Measurements from ENCODE around the gene SLC5A6. TPM values are rescaled to one million over a fixed set of nuclear protein-coding genes. Genes with fewer than 3 reads are reported as not detected.

SLC5A6 gene
- polyA plus RNA-seq, 3 donors, result 37.2 to 47.6 (median 42.0) TPM

DNA sequence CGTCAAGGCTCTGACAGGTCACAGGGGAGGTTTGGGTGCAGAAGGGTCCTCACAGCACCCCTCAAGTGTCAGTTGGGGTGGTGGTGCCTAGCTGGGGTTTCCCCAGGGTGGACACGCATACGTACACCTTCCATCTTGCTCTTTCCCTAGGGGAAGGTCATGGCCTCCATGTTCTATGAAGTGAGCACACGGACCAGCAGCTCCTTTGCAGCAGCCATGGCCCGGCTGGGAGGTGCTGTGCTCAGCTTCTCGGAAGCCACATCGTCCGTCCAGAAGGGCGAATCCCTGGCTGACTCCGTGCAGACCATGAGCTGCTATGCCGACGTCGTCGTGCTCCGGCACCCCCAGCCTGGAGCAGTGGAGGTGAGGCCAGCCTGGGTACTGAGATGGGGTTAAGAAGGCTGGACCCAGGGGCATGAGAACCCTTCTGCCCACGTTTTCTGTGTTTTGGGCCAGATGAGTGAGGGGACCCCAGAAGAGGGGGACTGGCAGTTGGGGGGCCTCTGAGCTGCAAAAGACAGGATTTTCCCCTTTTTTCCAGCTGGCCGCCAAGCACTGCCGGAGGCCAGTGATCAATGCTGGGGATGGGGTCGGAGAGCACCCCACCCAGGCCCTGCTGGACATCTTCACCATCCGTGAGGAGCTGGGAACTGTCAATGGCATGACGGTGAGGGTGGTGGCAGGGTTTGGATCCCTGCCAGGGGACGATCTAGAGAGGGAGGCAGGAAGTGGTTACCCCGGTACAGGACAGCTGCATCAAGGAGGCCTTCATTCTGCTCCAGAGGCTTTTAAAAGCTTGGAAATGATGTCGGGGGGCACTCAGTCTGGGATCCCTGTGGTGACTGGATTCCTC lies 29.9 kb upstream of the SLC5A6 start:
- DNase-seq (ENCODE audit: extremely low read depth in 1 of 11, low read depth in 9 of 11, low spot score in 4 of 11), result no peak

DNA sequence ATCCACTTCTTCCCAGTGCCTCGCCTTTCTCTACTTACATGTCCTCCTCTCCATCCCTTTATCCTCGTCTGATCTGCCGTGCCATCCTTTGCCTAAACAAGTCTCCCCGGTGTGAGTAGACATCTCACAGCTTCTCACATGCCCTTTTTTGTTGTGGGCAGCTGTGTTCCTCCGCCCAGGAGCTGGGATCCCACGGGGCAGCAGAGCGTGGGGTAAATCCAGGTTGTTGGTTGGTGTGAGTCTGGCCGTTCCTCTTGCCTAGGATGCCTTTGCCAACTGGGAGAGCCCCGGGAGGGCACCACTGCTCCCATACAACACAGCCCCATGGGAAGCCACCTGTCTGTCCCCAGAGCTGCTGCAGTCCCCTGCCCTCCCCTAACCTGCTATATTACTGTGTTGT lies 28.3 kb upstream of the SLC5A6 start:
- DNase-seq (ENCODE audit: extremely low read depth in 1 of 11, low read depth in 9 of 11, low spot score in 4 of 11), result no peak

- no peak for DNase-seq (ENCODE audit: extremely low read depth in 1 of 11, low read depth in 9 of 11, low spot score in 4 of 11)
Observed at GRCh38 chr2:27238976-27239375, 26.9 kb upstream of the SLC5A6 start.

- DNase-seq (ENCODE audit: extremely low read depth in 1 of 11, low read depth in 9 of 11, low spot score in 4 of 11), result no peak
Observed at GRCh38 chr2:27237341-27237945, 25.4 kb upstream of the SLC5A6 start.

DNA sequence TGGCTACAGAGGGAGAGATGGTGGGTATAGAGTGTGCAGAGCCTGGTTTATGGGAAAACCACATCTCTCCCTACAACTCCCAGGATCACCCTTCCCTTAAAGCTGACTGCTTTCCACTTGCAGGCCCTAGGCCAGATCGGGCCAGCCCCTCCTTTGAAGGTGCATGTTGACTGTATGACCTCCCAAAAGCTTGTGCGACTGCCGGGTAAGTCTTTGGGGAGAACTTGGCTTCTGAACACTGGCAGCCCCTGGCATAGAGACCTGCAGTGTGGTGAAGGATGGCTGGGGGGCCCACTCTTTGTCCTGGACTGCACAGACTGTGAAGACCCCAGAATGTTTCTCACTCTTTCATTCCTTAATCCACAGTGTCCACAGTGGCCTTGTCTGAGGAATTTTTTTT lies 24.6 kb upstream of the SLC5A6 start:
- no peak for DNase-seq (ENCODE audit: extremely low read depth in 1 of 11, low read depth in 9 of 11, low spot score in 4 of 11)

- DNase-seq (ENCODE audit: extremely low read depth in 1 of 11, low read depth in 9 of 11, low spot score in 4 of 11), result no peak
Observed at GRCh38 chr2:27236136-27236535, 24.1 kb upstream of the SLC5A6 start.

DNA sequence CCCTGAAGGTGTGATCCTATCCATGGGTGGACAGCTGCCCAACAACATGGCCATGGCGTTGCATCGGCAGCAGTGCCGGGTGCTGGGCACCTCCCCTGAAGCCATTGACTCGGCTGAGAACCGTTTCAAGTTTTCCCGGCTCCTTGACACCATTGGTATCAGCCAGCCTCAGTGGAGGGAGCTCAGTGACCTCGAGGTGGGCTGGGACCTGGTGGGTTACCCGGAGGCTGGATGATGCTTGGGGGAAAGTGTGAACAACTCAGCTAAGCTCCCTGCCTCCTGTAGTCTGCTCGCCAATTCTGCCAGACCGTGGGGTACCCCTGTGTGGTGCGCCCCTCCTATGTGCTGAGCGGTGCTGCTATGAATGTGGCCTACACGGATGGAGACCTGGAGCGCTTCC lies 21.3 kb upstream of the SLC5A6 start:
- no peak for DNase-seq (ENCODE audit: extremely low read depth in 1 of 11, low read depth in 9 of 11, low spot score in 4 of 11)

DNA sequence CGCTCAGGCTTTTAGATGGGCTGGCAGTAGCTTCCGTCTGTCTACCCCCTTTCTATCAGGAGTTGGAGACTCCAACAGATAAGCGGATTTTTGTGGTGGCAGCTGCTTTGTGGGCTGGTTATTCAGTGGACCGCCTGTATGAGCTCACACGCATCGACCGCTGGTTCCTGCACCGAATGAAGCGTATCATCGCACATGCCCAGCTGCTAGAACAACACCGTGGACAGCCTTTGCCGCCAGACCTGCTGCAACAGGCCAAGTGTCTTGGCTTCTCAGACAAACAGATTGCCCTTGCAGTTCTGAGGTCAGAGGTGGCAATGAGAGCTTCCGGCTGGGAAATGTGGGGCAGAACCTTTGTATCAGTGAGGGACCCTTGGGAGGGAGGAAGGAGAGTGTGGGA lies 19.9 kb upstream of the SLC5A6 start:
- no peak for DNase-seq (ENCODE audit: extremely low read depth in 1 of 11, low read depth in 9 of 11, low spot score in 4 of 11)

GRCh38 chr2:27227501-27227900 lies 15.4 kb upstream of the SLC5A6 start:
- no peak for DNase-seq (ENCODE audit: extremely low read depth in 1 of 11, low read depth in 9 of 11, low spot score in 4 of 11)

DNA sequence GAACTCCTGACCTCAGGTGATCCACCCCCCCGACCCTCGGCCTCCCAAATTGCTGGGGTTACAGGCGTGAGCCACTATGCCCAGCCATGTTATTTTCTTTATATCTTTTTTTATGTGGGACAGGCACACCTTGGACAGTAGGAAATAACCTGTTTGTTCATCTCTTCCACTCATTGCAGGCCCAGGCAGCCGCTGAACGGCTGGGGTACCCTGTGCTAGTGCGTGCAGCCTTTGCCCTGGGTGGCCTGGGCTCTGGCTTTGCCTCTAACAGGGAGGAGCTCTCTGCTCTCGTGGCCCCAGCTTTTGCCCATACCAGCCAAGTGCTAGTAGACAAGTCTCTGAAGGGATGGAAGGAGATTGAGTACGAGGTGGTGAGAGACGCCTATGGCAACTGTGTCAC lies 13.5 kb upstream of the SLC5A6 start:
- no peak for DNase-seq (ENCODE audit: extremely low read depth in 1 of 11, low read depth in 9 of 11, low spot score in 4 of 11)

DNA sequence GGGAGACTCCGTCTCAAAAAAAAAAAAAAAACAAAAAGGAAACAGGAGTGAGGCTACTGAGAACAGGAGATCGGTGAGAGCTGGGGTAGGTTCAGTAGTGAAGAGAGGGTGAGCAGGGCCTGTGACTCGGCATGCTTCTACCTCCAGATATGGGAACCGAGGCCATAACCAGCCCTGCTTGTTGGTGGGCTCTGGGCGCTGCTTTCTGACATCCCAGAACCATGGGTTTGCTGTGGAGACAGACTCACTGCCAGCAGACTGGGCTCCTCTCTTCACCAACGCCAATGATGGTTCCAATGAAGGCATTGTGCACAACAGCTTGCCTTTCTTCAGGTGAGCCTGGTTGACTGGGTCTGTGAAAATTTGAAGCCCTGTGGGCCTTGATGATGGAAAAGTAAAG lies 11.3 kb upstream of the SLC5A6 start:
- no peak for DNase-seq (ENCODE audit: extremely low read depth in 1 of 11, low read depth in 9 of 11, low spot score in 4 of 11)

- no peak for DNase-seq (ENCODE audit: extremely low read depth in 1 of 11, low read depth in 9 of 11, low spot score in 4 of 11)
Observed at GRCh38 chr2:27222407-27222806, 10.3 kb upstream of the SLC5A6 start.

GRCh38 chr2:27221166-27221565 lies 9.1 kb upstream of the SLC5A6 start:
- no peak for DNase-seq (ENCODE audit: extremely low read depth in 1 of 11, low read depth in 9 of 11, low spot score in 4 of 11)

- no peak for DNase-seq (ENCODE audit: extremely low read depth in 1 of 11, low read depth in 9 of 11, low spot score in 4 of 11)
Observed at GRCh38 chr2:27220091-27220490, 8.0 kb upstream of the SLC5A6 start.

- DNase-seq (ENCODE audit: extremely low read depth in 1 of 11, low read depth in 9 of 11, low spot score in 4 of 11), result no peak
Observed at GRCh38 chr2:27219091-27219490, 7.0 kb upstream of the SLC5A6 start.

- no peak for DNase-seq (ENCODE audit: extremely low read depth in 1 of 11, low read depth in 9 of 11, low spot score in 4 of 11)
Observed at GRCh38 chr2:27218614-27219013, 6.5 kb upstream of the SLC5A6 start.

- DNase-seq (ENCODE audit: extremely low read depth in 1 of 11, low read depth in 9 of 11, low spot score in 4 of 11), result peak; percentile 50 to 79 (median 72)
Observed at GRCh38 chr2:27217173-27218121, 5.4 kb upstream of the SLC5A6 start, which contains the start of gene CAD. Gene CAD (plus strand): TSS chr2:27217369. CDS start chr2:27217552, 183 bp downstream.

DNA sequence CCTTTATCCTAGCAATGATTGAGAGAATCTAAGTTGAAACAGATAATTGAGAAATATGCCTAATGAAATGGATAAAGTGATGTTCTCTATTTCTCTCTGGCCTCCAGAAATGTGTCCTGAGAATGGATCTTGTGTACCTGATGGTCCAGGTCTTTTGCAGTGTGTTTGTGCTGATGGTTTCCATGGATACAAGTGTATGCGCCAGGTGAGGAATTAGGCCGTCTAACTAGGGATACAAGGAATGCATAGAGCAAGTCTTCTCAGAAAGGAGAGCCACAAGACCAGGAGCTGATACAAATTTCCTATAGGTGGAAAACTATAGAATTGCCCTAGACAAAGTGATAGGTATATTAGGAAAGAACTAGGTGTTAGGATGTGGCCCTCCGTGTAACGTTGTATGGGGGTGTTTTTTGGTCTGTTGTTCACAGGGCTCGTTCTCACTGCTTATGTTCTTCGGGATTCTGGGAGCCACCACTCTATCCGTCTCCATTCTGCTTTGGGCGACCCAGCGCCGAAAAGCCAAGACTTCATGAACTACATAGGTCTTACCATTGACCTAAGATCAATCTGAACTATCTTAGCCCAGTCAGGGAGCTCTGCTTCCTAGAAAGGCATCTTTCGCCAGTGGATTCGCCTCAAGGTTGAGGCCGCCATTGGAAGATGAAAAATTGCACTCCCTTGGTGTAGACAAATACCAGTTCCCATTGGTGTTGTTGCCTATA lies 4.5 kb upstream of the SLC5A6 start:
- DNase-seq (ENCODE audit: extremely low read depth in 1 of 11, low read depth in 9 of 11, low spot score in 4 of 11), result no peak

DNA sequence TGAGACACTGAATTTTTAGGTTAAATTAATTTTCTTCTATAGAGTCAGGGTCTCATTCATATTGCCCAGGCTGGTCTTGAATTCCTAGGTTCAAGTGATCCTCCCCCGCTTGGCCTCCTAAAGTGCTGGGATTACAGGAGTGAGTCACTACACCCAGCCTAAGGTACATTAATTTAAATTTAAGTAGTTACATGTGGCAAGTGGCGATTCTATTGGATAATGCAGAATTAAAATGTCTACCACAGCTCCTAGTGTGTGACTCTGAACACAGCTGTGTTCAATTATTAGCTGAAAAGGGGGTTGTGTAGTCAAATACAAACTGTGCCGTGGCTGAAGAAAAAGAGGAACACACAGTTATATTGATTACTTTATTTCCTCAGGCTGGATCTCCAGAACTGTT lies 2.9 kb upstream of the SLC5A6 start:
- DNase-seq (ENCODE audit: extremely low read depth in 1 of 11, low read depth in 9 of 11, low spot score in 4 of 11), result no peak
